DMS53 (cell line): ENCODE data around the gene GUCY1A1.
A peak's percentile ranks its signal among the peaks of the same experiment; 100 is the strongest.

Experiments used
- DNase-seq: peaks from one replicate; lab custom pipeline; 2025; lab: John Stamatoyannopoulos, UW

Gene GUCY1A1

DNA sequence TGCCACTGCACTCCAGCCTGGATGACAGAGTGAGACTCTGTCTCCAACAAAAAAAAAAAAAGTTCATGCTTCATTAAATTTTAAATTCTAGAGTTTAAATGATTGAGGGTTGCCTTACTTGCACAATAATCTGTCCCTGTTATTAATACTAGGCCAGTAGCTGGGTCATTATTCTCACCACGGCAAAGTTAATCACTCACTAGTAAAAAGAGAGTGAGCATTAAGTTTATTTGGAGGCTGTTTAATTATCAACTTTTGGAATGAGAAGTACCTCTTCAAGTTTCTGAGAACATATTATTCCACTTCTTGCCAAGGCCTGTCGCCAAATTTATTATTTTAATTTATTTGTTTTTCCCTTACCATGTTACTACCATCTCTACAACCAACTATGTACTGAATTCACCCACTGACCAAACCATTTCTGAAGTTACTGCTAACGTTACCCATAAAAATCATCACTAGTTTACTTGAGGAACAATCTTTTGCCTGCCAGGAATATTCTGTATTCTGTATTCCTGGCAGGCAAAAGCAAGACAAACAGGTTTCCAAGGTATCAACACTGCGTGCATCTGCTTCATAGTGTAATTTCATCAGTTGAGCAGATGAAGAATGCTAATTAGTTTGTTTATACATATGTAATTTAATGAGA lies 26.5 kb downstream of the GUCY1A1 start:
- no peak for DNase-seq

DNA sequence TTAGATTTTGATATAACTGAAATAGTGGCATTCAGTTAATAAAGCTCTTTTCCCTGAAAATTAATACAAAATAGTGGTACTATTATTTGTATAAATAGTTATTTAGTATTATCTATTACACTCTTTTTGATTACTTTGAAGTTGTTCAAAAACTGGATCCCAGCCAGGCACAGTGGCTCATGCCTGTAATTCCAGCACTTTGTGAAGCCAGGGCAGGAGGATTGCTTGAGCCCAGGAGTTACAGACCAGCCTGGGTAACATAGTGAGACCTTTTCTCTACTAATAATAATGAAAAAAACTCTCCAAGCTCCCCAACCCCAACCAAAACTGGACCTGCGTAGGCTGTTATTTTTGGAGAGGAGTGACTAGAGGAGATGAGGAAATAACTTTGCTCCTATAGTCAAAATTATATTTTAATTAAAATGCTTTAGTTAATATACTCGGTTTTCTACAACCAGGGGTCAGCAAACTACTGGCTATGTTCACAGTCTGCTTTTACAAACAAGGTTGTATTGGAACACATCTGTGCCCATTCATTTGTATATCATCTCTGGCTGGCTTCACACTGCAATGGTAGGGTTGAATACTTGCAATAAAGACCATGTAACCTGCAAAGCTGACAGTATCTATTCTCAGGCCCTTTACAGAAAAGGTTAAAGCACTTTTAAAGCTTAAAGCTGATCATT lies 27.6 kb downstream of the GUCY1A1 start:
- no peak for DNase-seq

DNA sequence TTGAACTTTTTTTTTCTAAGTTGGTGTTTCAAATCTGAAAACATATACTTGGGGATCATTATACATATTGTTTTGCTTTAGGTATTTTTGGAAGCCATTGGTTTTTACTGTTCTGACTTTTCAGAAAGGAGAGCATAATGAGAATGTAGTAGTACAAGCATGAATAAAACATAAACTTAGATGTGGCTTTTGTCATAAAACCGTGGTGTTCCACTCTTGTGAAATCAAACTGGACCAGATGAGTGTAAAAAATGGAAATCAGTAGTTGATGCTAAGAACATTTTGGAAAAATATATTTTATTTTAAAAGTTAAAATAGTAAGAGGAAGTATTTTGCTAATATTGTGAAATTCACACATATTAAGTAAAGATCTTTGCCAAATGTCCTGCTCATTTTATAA lies 29.6 kb downstream of the GUCY1A1 start:
- no peak for DNase-seq

DNA sequence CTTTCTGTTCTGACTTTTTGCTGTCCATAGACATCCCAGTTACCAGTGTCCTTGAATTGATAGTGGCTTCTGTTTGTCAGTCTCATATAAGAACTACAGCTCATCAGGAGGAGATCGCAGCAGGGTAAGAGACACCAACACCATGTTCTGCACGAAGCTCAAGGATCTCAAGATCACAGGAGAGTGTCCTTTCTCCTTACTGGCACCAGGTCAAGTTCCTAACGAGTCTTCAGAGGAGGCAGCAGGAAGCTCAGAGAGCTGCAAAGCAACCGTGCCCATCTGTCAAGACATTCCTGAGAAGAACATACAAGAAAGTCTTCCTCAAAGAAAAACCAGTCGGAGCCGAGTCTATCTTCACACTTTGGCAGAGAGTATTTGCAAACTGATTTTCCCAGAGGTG lies 30.1 kb downstream of the GUCY1A1 start:
- DNase-seq, result no peak

DNA sequence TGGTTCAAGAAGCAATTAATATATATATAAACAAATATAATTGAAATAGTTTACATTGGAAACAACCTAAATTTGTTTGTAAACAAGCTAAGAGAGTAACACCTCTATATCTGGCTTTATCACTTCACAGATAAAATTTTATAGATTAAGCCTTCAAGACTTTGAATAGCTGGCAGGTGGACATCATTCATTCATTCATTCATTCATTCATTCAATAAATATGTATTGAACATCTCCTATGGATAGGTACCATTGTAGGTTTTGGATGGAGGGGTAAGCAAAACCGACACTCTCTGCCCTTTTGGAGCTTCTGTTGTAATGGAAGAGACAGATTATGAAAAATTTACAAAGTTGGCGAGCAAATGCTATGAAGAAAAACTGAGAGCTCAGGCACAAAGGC lies 35.2 kb downstream of the GUCY1A1 start:
- DNase-seq, result no peak

DNA sequence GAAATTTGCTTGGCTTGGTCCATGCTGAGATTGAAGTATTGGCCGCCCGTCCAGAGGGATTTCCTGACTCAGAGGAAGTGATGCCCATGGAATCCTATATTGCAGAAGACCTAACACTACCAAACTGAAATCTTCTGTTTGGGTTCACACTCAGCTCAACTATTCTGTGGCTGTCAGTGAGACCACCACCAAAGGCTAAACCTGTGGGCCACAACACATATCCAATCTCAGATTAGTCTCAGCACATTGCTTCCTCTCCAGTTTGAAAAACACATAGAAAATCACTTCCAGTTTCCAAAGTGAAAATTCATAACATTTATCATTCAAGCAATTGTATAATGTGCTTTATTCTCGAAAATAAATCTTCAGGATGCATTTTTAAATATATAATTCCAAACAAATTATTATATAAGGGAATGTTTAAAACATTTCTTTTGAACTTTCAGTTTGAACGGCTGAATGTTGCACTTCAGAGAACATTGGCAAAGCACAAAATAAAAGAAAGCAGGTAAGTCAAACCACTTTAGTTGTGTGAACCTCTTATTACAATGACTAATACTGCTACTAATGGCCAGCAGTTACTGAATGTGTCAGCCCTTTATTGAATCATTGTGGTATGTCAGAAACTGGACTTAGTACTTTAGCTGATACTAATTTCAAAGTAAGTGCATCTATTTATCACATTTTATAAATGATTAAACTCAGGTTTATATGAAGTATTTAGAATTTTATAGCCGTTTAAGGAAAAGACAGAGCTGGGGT lies 37.0 kb downstream of the GUCY1A1 start:
- DNase-seq, result no peak

DNA sequence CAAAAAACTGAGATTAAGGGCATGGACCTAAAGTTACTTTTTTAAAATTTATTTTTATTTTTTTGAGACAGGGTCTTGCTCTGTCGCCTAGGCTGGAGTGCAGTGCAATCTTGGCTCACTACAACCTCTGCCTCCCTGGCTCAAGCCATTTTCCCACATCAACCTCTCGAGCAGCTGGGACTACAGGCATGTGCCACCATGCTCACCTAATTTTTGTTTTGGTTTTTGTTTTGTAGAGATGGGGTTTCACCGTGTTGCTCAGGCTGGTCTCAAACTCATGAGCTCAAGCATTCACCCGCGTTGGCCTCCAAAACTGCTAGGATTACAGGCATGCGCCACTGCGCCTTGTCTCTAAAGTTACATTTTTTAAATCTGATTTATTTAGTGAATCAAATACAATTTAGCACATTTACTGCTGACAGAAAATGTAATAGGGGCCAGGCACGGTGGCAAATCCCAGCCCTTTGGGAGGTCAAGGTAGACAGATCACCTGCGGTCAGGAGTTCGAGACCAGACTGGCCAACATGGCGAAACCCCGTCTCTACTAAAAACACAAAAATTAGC lies 38.3 kb downstream of the GUCY1A1 start:
- DNase-seq, result no peak

DNA sequence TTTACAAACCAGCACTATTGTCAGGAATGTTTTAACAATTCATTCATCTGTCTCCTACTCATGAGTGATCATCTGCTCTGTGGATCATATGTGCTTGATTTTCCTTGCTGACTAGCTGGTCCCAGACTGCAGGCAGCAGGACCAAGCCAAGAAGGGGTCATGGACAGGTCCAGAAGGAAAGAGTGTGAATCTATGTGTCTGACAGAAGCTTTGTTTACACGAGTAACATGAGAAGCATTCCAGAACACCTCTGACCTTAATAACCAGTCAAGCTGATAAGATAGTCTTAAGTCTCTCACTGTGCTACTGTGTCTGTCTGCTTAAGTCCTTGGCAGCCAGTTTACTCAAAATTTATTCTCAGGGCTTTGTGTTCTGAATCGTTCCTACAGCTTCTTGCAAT lies 39.0 kb downstream of the GUCY1A1 start:
- peak; percentile 13 for DNase-seq

DNA sequence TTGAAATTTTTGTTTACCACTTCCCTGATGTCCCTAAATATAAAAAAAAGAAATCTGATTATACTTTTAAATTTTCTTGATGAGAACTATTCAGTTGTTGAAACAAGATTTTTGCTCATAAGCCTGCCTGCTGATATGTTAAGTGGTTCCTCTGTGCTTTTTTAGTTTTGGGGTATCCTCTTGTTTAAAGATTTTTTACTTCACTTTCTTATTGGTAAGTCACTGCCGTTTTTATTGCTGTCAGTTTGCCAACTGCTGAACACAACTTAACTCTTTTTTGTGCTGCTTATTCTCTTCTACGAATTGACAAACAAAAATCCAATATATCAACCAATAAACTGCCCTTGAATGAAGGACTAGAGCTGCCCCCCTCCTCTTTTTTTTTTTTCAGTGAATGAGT lies 39.5 kb downstream of the GUCY1A1 start:
- no peak for DNase-seq

DNA sequence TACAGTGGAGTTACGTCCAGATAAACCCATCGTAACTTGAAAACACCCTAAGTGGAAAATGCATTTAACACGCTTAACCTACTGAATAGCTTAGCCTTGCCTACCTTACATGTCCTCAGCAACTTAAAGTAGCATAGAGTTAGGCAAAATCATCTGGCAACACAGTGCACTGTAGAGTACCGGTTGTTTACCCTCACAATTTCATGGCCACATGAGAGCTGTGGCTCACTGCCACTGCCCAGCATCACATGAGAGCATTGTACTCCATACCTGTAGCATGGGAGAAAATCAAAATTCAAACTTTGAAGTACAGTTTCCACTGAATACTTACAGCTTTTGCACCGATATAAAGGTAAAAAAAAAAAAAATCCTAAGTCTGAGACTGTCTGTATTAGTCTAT lies 40.6 kb downstream of the GUCY1A1 start:
- no peak for DNase-seq

DNA sequence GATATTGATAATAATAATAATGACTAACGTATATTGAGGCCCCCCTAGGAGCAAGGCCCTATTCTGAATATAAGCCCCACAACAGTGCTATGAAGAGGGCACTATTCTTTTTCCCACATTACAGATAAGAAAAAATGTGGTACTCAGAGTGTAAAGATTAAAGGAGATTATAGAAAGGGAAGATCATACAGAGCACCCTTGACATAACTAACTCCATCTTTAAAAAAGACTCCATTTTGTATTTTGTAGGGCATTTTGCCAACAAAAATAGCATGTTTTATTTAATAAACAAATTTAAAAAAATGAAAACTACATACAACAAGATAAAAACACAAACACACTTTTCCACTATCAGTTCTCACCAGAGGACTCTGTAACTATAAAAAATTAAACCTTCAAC lies 42.1 kb downstream of the GUCY1A1 start:
- DNase-seq, result no peak

DNA sequence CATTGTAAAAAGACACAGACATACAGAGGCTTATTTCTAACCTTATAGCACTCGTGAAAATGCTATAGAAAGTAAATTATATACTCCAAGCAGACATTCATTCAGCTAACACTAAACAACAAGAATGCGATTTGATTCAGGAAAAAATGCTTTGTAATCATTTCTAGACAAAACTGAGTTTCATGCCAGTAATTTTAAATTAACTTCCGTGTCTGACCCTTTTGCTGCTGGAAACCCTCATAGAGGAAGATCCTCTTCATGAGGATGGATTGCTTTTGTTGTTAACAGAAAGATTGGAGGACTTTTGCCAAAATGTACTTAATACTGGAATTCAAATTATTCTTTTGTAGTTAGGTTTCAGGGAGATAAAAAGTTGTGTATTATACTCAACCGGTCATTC lies 43.3 kb downstream of the GUCY1A1 start:
- DNase-seq, result no peak

DNA sequence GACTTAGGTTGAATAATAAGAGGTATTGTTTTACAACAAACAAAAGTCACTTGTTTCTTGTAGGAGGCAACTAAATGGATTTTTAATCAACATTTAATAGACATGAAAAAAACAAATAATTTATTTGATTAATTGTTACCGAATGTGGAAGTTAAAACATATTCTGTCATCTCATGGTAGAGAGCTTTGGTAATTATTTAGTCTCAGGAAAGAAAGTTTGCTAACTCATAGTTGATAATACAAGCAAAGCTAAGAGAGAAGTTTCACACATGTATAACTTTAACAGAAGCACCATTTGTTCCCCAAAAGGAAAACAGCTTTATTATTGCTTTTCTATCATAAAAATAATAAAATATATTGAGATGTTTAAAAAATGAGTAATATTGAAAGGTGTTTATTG lies 44.9 kb downstream of the GUCY1A1 start:
- DNase-seq, result no peak

DNA sequence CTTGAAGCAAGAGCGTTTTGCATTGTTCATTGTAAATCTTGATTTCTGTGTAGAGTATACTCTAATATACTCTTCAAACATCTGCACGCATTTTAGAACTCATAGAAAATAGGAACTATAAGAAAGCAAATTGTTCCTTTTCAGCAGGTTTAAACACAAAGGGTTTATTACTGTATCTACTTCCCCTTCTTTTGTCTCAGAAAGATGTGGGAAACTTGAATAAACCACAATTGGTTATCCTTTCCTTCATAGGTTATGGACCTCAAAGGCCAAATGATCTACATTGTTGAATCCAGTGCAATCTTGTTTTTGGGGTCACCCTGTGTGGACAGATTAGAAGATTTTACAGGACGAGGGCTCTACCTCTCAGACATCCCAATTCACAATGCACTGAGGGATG lies 46.2 kb downstream of the GUCY1A1 start:
- no peak for DNase-seq

DNA sequence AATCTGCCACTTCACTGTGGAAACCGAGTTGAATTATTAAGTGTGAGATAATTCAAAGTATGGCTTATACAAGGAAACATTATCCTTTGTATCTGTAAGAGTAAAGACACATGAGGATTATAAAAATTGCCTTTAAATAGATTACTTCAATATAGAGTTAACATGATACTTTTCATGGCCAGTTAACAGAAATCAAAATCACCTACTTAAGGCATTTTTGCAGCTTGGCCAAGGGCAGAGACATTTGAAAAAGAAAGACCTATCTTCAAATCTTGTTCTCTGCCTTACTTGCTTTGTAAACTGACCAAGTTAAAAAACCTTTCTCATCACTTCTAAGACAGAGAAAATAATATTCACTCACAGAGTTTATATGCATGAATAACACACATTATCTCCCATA lies 47.3 kb downstream of the GUCY1A1 start:
- DNase-seq, result no peak

DNA sequence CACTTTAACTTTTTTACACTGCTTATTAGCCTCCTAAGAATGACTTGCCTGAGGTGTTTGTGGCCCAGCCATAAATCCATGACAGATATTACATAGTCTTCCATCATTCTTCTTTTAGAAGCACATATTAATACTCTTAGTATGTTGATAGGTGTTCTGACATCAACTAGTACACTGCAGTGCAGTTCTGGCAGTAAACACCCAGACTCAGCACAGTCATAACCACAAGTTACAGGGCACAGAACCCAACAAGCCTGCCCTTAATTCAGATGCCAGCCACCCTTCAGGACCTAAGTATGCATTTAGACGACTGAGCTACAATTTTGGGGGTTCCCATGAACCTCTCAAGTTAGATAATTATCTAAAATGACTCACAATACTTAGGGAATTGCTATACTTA lies 55.7 kb downstream of the GUCY1A1 start:
- DNase-seq, result no peak

DNA sequence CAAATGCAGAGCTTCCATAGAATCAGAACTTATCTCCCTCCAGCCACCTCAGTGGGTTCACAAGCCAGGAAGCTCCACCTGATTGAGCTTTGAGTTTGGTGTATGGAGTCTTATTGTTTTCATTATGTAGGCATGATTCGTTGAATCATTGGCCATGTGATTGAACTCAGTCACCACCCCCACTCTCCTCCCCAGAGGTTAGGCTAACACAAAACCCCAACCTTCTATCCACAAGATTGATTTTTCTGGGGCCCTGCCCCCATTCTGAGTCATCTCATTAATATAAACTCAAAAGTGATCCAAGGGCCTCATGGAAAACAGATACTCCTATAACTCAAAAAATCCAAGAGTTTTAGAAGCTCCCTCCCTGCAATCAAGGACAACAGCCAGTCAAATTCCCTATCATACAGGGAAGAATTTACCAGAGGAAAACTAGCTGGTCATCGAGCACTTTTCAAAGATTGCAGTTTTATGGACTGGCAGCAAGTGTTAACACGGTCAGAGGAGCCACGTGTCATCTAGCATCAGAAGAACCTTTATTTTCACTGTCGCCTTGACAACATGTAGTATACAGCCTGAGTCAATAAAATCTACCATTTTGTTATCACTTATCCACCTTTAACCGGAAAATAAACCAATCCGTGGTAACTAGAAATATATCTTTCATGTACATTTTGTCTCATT lies 56.3 kb downstream of the GUCY1A1 start:
- DNase-seq, result peak; percentile 23

DNA sequence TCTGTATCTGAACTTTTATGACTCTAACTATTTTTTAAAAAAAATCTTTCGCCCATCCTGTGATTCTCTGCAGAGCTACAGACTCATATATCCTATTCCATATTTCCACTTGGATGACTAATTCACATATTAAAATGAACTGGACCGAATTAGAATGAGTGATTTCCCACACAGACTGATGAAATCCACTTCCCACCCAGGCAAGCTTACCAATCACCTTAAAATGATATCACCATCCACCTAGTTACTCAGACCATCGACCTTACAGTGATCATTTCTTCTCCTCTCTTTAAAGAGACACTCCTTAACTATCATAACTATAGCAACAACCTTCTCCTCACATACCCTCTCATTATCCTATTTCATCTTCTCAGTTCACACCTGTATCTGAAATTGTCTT lies 58.1 kb downstream of the GUCY1A1 start:
- DNase-seq, result no peak

DNA sequence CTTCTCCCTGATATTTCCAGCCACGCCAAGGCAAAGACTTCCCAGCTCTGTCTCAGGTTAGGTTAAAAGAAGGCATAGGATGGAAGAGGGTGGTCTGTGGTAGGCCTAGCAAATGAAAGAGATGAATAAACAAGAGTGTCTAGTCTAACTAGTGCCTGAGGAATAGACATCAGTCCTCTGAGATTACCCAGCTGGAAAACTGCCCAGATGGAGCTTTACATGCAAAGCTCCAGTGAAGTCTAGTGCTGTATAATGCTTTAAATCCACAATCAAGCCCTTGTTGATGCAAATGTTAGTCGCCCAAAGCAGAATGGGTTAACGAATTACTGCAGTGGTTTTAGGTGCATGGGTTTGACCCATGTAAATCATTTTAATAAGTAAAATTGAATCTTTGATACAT lies 67.4 kb downstream of the GUCY1A1 start:
- DNase-seq, result no peak

DNA sequence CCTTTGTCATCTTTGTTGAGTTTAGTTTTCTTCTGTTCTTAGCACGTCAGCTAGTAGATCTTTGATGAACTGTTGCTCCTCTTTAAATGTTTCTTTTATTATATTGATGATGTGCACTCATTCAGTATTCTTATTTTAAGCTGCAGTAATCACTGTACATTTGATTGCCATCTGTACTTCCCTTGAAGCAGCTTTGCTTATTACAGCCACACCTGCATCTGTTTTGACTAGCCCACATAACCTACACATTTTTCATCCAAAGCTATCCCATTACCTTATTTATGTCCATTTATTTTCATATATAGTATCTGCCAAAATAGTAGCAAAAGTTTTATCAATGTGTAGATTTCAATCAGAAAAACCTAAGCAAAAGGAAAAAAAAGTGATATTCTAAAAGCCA lies 68.3 kb downstream of the GUCY1A1 start:
- DNase-seq, result no peak

DNA sequence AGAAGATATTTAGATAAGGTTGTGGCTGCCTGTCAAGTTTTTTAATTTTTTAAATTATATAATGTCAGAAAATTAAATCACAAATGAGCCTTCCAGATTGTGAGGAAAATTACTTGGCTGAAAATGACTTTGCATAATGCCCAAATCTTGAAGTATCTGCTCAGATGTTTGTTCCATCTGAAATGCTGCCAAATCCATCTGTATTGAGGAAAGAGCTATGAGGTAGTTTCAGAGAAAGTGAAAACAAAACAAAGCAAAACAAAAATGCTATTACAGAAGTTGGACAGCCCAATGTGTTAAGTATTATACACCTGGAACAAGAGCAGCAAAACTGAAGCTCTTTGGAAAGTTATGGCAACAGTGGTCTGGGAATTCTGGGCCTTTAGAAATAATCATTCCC lies 68.8 kb downstream of the GUCY1A1 start:
- no peak for DNase-seq

DNA sequence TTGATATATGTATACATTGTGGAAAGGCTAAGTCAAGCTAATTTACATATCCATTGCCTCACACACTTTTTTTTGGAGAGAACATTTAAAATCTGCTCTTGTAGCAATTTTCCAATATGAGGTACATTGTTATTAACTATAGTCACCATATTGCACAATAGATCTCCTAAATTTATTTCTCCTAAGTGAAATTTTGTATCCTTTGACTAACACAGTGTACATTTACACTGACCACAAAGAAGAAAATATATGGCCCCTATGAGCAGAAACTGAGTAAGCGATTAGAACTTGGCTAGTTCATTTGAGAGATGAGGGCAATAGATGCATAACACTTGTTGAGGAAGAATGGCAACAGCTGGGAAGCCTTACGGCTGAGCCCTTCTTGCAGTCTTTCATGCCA lies 71.9 kb downstream of the GUCY1A1 start:
- no peak for DNase-seq

DNA sequence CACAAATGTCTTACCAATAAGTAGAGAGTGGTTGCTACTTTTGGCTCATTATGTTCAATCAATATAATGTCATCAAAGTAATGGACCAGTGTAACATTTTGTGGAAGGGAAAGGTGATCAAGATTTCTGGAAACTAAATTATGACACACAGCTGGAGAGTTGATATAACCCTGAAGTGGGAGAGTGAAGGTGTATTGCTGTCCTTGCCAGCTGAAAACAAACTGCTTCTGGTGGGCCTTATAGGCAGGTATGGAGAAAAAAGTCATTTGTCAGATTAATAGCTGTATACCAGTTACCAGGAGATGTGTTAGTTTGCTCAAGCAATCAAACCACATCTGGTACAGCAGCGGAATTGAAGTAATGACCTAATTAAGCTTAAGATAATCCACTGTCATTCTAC lies 74.9 kb downstream of the GUCY1A1 start:
- no peak for DNase-seq
